ENCODE measurements around the gene DLG1.
"Not testable (repeated sequence)": the region's sequence is repeated elsewhere in the genome, so short reads cannot be mapped to it uniquely, and the experiment has no call there.

DLG1 gene

DNA sequence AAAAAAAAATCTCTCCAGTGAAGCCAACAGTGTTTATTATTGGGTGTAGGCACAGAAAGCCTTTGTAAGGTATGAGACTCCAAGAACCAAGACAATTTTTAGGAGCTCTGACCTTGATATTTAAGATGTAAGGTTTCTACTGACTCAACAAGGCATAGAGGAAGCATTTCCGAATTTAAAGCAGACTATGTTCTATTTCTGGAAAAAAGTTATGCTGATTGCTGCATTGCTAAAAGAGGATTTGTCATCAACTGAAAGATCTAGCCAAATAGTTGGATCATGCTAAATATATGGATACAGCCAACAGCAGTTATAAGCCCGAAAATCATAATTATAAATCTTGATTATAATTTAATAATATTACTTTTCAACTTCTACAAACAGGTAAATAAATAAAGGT is 215.5 kb downstream of the DLG1 start:
- DNase-seq (ENCODE audit: low spot score in 2 of 2) = no peak
- Histone ChIP-seq H3K27me3 (ENCODE audit: low read depth) (no peaks in the 10 kb centered on the region), H3K4me3 (no peak overlapping the region), H3K36me3 (replicated peaks) (no peaks in the 10 kb centered on the region), H3K9me3 (no peaks in the 10 kb centered on the region), H3K4me1 (no peaks in the 10 kb centered on the region)
- in situ Hi-C loops (cut with MboI; ENCODE audit: low sequenced_read_pairs) = no loop called here

DNA sequence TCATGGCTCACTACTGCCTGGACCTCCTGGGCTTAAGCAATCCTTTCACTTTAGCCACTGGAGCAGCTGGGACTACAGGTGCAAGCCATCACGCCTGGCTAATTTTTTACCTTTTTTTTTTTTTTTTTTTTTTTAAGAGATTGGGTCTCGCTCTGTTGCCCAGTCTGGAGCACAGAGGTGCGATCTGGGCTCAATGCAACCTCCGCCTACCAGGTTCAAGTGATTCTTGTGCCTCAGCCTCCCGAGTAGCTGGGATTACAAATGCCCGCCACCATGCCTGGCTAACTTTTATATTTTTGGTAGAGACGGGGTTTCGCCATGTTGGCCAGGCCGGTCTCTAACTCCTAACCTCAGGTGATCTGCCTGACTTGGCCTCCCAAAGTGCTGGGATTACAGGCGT is 218.1 kb downstream of the DLG1 start:
- Histone ChIP-seq H3K9me3 (no peaks in the 10 kb centered on the region), H3K27me3 (ENCODE audit: low read depth) (no peaks in the 10 kb centered on the region), H3K4me1 (no peaks in the 10 kb centered on the region), H3K36me3 (replicated peaks) (peaks cover 3% of the 10 kb centered on the region; the same call in 1 of the 2 replicates), H3K4me3 (no peak overlapping the region)
- no peak for DNase-seq (ENCODE audit: low spot score in 2 of 2)
- in situ Hi-C loops (cut with MboI; ENCODE audit: low sequenced_read_pairs) = no loop called here

DNA sequence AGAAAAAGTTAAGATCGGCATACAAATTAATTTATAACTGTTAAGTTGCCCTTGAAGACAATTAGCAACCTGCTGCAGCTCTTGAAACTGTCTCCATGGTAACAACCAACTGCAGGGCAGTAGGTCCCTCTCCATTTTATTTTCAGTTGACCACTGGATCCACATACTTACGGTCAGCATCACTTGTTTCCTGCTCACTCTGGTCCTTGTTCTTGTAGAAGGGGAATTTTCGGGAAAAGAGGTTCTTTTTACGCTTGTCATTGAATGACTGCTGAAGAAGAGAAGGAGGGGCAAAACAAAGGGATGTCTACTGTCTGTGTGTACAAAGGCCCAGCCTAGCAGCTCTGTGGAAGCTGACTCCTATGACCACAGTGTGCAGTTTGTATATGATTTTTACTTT is 222.0 kb downstream of the DLG1 start:
- Histone ChIP-seq H3K36me3 (replicated peaks) (peaks cover 6% of the 10 kb centered on the region; the same call in 1 of the 2 replicates), H3K4me1 (no peaks in the 10 kb centered on the region), H3K4me3 (no peak overlapping the region), H3K9me3 (no peaks in the 10 kb centered on the region), H3K27me3 (ENCODE audit: low read depth) (no peaks in the 10 kb centered on the region)
- in situ Hi-C loops (cut with MboI; ENCODE audit: low sequenced_read_pairs) = no loop called here
- DNase-seq (ENCODE audit: low spot score in 2 of 2) = no peak

DNA sequence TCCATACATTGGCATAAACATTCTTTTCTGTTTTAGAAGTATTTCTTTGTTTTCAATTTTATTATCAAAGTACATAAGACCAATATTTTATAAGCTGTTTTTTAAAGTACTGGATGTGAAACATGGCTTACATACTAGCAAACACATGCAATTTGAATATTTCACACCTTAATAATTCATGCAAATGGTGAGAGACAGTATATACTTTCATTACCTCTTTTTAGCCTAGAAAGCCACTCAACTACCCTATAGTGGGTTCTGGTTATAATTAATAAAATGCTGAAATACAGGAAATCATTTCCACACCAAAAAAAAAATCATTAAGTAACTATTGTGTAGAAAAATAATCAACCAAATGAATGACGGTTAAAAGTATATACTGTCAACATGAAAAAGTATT is 230.3 kb downstream of the DLG1 start:
- no peaks in the 10 kb centered on the region for H3K9me3 ChIP-seq
- no peak for DNase-seq (ENCODE audit: low spot score in 2 of 2)
- H3K4me3 ChIP-seq = no peak overlapping the region
- no peaks in the 10 kb centered on the region for H3K4me1 ChIP-seq
- no peaks in the 10 kb centered on the region for H3K27me3 ChIP-seq (ENCODE audit: low read depth)
- peaks cover 12% of the 10 kb centered on the region; the same call in 1 of the 2 replicates for H3K36me3 ChIP-seq (replicated peaks)
- in situ Hi-C loops (cut with MboI; ENCODE audit: low sequenced_read_pairs) = no loop called here

DNA sequence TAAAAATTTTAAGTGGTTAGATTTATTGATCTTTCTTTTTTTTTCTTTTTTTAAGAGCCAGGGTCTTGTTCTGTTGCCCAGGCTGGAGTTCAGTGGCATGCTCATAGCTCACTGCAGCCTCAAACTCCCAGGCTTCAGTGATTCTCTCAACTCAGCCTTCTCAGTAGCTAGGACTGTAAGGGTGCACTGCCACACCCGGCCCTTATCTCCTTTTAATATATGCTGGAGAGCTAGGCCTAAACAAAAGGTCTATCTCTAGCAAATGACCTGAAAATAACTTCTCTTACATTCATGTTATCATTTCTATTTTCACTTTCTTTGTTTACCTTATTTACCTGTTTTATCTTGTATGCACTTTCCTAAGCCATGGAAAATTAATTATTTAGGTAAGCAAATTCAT is 233.6 kb downstream of the DLG1 start:
- no peak overlapping the region for H3K4me3 ChIP-seq
- H3K36me3 ChIP-seq (replicated peaks) = peaks cover 14% of the 10 kb centered on the region
- no peaks in the 10 kb centered on the region for H3K27me3 ChIP-seq (ENCODE audit: low read depth)
- in situ Hi-C loops (cut with MboI; ENCODE audit: low sequenced_read_pairs) = no loop called here
- H3K4me1 ChIP-seq = no peaks in the 10 kb centered on the region
- no peak for DNase-seq (ENCODE audit: low spot score in 2 of 2)
- no peaks in the 10 kb centered on the region for H3K9me3 ChIP-seq

DNA sequence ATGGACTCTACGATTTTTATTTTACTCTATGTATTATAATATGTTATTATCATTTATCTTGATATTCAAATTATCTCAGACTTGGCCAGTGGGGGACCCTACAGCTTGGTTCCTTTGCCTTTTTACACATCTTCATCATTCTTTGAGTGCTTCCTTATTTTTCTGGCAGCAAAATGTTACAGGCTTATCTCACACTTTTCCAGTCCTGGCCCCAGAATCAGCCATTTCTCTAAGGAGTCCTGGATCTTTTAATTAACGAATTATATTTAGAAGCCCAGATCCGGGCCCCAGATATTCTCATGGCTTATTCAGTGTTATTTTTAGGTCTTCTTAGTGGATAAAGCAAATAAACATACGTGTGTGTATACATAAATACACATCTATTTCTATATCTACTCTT is 236.0 kb downstream of the DLG1 start:
- Histone ChIP-seq H3K9me3 (no peaks in the 10 kb centered on the region), H3K27me3 (ENCODE audit: low read depth) (no peaks in the 10 kb centered on the region), H3K4me3 (no peak overlapping the region), H3K36me3 (replicated peaks) (peaks cover 31% of the 10 kb centered on the region), H3K4me1 (no peaks in the 10 kb centered on the region)
- DNase-seq (ENCODE audit: low spot score in 2 of 2) = no peak
- in situ Hi-C loops (cut with MboI; ENCODE audit: low sequenced_read_pairs) = no loop called here

DNA sequence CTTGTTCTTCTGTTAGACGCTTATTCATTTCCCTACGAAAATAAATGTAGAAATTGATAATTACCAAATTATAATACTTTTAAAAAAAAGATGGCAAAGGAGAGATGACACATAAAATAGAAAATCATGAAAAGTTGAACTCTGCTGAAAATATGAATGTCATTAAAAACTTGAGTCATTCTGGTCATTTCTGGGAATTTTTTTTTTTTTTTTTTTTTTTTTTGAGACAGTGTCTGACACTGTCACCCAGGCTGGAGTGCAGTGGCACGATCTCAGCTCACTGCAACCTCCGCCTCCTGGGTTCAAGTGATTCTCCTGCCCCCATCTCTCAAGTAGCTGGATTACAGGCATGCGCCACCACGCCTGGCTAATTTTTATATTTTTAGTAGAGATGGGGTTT is 246.8 kb downstream of the DLG1 start:
- DNase-seq (ENCODE audit: low spot score in 2 of 2); H3K9me3 ChIP-seq; H3K4me3 ChIP-seq; in situ Hi-C loops (cut with MboI; ENCODE audit: low sequenced_read_pairs); H3K4me1 ChIP-seq; H3K27me3 ChIP-seq (ENCODE audit: low read depth): not testable (repeated sequence)
- peaks cover 13% of the 10 kb centered on the region for H3K36me3 ChIP-seq (replicated peaks)

DNA sequence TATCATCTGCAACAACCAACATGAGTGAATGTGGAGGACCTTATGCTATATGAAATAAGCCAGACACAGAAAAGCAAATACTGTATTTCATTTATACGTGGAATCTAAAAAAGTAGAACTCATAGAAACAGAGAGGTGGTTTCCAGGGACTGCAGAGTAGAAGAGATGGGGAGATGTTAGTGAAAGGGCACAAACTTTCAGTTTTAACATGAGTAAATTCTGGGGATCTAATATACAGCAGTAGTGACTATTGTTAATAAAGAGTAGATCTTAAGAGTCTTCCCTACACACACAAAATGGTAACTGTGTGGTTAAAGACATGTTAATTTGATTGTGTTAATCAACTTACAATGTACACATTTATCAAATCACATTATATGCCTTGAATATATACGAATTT is 247.9 kb downstream of the DLG1 start:
- no peaks in the 10 kb centered on the region for H3K4me1 ChIP-seq
- DNase-seq (ENCODE audit: low spot score in 2 of 2) = no peak
- H3K9me3 ChIP-seq = no peaks in the 10 kb centered on the region
- no peak overlapping the region for H3K4me3 ChIP-seq
- in situ Hi-C loops (cut with MboI; ENCODE audit: low sequenced_read_pairs) = no loop called here
- H3K36me3 ChIP-seq (replicated peaks) = peaks cover 11% of the 10 kb centered on the region
- no peaks in the 10 kb centered on the region for H3K27me3 ChIP-seq (ENCODE audit: low read depth)

DNA sequence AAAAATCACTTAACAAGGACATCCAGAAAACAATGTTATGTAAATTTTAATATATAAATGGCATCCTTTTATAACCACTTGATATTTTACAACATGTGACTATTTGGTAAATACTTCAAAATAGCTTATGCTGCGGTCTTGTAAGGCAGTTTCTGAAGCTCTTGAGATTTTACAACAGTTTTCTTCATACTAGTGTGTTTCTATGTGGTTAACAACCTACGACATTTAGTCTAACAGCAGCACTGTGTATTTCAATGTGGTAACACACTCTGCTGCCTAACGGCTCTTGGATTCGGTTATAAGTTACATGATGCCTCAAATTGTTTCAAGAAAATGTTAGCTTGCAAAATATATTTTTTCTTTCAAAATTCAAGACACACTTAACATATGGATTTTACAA is 255.9 kb downstream of the DLG1 start:
- H3K9me3 ChIP-seq = no peaks in the 10 kb centered on the region
- H3K36me3 ChIP-seq (replicated peaks) = peaks cover 11% of the 10 kb centered on the region
- in situ Hi-C loops (cut with MboI; ENCODE audit: low sequenced_read_pairs) = no loop called here
- H3K4me1 ChIP-seq = no peaks in the 10 kb centered on the region
- DNase-seq (ENCODE audit: low spot score in 2 of 2) = no peak
- H3K27me3 ChIP-seq (ENCODE audit: low read depth) = no peaks in the 10 kb centered on the region
- H3K4me3 ChIP-seq = no peak overlapping the region

DNA sequence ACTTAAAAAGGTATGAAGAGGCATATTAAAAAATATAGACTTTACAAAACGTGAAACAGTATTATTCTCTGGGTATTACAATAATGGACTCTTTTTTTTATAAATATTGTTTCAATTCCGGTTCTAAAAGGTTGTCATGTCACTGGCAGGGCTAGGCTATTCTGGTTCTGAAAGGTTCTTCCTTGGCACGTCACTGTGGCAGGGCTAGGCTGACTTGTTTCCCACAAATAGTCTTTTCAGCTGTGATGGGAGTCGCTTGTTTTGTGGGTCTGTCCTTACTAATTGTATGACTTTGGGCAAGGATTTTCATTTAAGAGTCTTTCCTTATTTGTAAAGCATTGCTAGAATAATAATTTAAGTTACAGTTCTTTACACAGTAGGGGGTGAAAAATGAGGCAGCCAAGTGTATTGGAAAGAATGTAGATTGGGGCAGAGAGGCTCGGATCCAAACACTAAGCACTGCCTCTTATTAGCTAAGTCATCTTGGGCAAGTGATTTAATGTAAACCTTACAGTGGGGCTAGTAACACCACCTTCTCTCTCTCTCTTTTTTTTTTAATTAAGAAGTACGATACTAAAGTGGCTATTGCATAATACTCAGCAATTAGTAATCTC is 256.4 kb downstream of the DLG1 start:
- H3K4me1 ChIP-seq = no peaks in the 10 kb centered on the region
- H3K27me3 ChIP-seq (ENCODE audit: low read depth) = no peaks in the 10 kb centered on the region
- H3K9me3 ChIP-seq = no peaks in the 10 kb centered on the region
- H3K4me3 ChIP-seq = no peak overlapping the region
- in situ Hi-C loops (cut with MboI; ENCODE audit: low sequenced_read_pairs) = no loop called here
- H3K36me3 ChIP-seq (replicated peaks) = peaks cover 11% of the 10 kb centered on the region
- DNase-seq (ENCODE audit: low spot score in 2 of 2) = no peak

DNA sequence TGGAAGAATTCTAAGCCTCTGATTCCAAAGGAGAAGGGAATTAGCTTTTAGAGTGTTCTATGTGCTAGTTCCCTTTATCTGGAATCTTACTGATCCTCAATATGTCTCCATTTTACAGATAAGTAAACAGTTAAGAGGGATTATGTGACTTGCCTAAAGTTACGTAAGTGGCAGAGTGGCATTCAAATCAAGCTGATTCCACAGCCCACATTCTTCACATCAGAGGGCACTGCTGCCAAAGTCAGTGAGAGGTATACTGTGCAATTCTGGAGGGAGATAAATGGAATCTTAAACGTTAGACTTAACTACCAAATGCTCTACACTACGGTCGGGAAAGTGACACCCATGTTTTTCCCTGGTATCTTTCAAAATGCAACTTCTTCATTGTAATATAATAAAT is 257.8 kb downstream of the DLG1 start:
- Histone ChIP-seq H3K4me1 (peaks cover 12% of the 10 kb centered on the region), H3K4me3 (no peak overlapping the region), H3K27me3 (ENCODE audit: low read depth) (no peaks in the 10 kb centered on the region), H3K36me3 (replicated peaks) (peaks cover 11% of the 10 kb centered on the region), H3K9me3 (no peaks in the 10 kb centered on the region)
- in situ Hi-C loops (cut with MboI; ENCODE audit: low sequenced_read_pairs) = no loop called here
- peak in 1 of 2 experiments; percentile 19 for DNase-seq (ENCODE audit: low spot score in 2 of 2)

DNA sequence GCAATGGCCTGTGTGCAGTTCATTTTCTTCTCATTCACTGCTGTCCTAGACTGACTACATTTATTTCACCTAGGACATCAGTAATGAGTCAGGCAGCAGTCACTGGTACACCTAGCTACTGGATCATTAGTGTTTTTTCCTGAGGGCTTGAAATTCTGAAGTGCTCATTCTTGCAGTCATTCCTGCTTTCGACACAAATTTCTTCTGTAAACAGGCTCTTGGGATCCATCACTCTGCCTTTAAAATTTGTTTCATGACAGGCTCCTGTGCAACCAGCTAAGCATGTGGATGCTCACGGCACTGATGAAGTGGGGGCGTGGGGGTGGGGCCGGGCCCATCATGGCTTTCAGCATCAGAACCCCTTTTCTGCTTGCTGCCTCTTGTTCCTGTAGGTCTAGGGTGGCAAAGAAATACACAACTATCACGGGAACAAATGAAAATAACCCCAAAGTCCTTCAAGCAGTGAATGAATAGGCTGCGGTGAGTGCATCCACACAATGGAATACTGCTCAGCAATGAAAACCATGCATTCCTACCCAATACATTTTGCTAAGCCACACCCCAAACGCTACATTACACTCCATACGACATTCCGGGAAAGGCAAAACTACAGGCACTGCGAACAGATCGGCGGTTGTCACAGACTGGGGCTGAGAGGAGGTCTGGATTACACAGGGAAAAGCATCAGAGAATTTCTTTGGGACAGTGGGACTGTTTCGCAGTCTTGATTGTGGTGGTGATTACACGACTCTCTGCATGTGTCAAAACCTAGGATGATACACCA is 259.5 kb downstream of the DLG1 start:
- in situ Hi-C loops (cut with MboI; ENCODE audit: low sequenced_read_pairs) = no loop called here

DNA sequence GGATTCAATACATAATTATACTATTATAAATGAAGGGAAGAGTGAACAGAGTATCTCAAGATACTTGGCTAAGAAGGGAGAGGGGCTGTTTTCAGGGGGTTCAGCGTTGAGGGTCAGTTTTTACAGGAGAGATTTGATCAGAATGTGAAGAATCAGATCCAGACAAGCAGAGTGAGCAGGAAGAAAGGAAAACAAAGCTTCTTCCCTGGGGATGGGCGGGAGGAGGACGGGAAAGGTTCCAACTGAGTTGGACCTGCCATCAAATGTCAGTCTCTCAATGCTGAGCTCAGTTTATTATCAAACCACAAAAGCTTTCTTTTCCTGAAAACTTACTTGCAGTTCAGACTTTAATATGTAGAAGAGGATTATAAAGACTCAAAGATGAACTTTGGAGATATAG is 262.8 kb downstream of the DLG1 start:
- DNase-seq (ENCODE audit: low spot score in 2 of 2) = peak in 1 of 2 experiments; percentile 72
- in situ Hi-C loops (cut with MboI; ENCODE audit: low sequenced_read_pairs) = no loop called here
- Histone ChIP-seq H3K27me3 (ENCODE audit: low read depth) (no peaks in the 10 kb centered on the region), H3K36me3 (replicated peaks) (no peaks in the 10 kb centered on the region), H3K4me3 (no peak overlapping the region), H3K4me1 (peaks cover 17% of the 10 kb centered on the region), H3K9me3 (no peaks in the 10 kb centered on the region)

More for the DNA sequence above, 259.5 kb downstream of the DLG1 start:
- H3K9me3 ChIP-seq = no peaks in the 10 kb centered on the region
- no peaks in the 10 kb centered on the region for H3K27me3 ChIP-seq (ENCODE audit: low read depth)
- H3K36me3 ChIP-seq (replicated peaks) = peaks cover 3% of the 10 kb centered on the region; the same call in 1 of the 2 replicates
- H3K4me1 ChIP-seq = peaks cover 17% of the 10 kb centered on the region
- H3K4me3 ChIP-seq = no peak overlapping the region
- no peak for DNase-seq (ENCODE audit: low spot score in 2 of 2)

DNA sequence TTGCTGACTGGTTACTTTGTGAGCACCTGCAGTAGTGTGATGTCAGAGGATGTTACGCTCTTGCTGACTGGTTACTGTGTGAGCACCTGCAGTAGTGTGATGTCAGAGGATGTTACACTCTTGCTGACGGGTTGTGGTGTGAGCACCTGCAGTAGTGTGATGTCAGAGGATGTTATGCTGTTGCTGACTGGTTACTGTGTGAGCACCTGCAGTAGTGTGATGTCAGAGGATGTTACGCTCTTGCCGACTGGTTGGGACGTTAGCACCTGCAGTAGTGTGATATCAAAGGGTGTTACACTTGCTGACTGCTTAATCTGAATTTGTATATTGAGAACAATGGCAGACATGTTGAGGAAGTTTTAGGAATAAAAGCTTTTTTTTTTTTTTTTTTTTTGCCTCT is 263.6 kb downstream of the DLG1 start:
- H3K9me3 ChIP-seq; DNase-seq (ENCODE audit: low spot score in 2 of 2); in situ Hi-C loops (cut with MboI; ENCODE audit: low sequenced_read_pairs); H3K4me3 ChIP-seq; H3K36me3 ChIP-seq (replicated peaks); H3K27me3 ChIP-seq (ENCODE audit: low read depth): not testable (repeated sequence)
- H3K4me1 ChIP-seq = peaks cover 17% of the 10 kb centered on the region
